Measurements from ENCODE around the gene HPS5. TPM values are rescaled to one million over a fixed set of nuclear protein-coding genes. Genes with fewer than 3 reads are reported as not detected.
A peak's percentile ranks its signal among the peaks of the same experiment; 100 is the strongest.
"Not testable (repeated sequence)": the region's sequence is repeated elsewhere in the genome, so short reads cannot be mapped to it uniquely, and the experiment has no call there.

The HPS5 gene
- total and polyA plus RNA-seq, 5 donors from 2014 or later = 13.0 to 18.6 (median 14.8) TPM

DNA sequence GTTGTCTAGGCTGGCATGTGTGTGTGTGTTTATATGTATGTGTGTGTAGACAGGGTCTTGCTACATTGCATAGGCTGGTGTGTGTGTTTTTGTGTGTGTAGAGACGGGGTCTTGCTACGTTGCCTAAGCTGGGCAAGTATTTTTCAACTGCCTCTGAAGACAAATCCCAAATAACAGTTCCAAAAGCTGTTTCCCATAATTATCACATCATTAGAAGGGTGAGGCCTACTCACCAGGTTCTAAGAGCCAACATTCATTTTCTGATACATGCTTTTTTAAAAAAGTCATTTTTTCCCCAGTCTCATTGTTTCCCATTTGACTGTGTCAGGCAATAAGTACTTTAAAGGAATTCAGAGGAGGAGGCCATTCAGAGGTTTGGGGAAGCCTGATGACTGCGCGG lies 33.0 kb downstream of the HPS5 start:
- peak overlapping the region in 1 of 3 donors; percentile 10 for H3K27ac Mint-ChIP-seq
- H3K27me3 Mint-ChIP-seq = no peaks in the 10 kb centered on the region
- no peak overlapping the region for H3K4me3 Mint-ChIP-seq
- Histone ChIP-seq H3K4me1 (ENCODE audit: control insufficient read depth, insufficient read depth, low read length, poor library complexity, severe bottlenecking) (no peaks in the 10 kb centered on the region), H3K27me3 (ENCODE audit: control insufficient read depth, insufficient read depth, low read length) (no peaks in the 10 kb centered on the region), H3K36me3 (ENCODE audit: control insufficient read depth, insufficient read depth, low read length) (peaks cover 78% of the 10 kb centered on the region), H3K27ac (ENCODE audit: insufficient read depth, low read length, poor library complexity, severe bottlenecking) (no peak overlapping the region), H3K4me3 (ENCODE audit: low read depth, low read length) (no peak overlapping the region), H3K9me3 (ENCODE audit: control insufficient read depth in 2 of 2, low read length in 2 of 2) (no peaks in the 10 kb centered on the region)
- peaks cover 59% of the 10 kb centered on the region for H3K36me3 Mint-ChIP-seq
- no peaks in the 10 kb centered on the region for H3K9me3 Mint-ChIP-seq
- peaks cover 0 to 4% (median 0%) of the 10 kb centered on the region in 4 donors for H3K4me1 Mint-ChIP-seq
- ATAC-seq (ENCODE audit: low read depth in 2 of 2) (no peak), DNase-seq (no peak)

DNA sequence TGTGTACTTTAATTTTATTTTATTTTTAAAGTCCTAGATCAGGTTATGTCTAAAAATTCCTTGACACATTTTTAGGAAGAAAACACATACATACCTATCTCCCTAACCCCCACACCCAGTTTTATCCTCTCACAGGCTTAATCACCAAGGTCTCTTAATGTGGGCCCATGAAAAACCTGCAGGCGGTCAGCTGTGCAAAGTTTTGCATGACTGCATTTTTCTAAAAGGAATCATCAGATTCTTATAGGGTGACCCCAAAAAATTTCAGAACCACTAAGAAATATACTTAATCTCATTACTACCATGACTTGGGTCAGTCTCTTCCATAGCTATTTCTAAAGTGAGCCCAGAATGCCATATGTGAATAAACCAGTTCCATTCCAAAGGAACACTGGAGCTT lies 36.1 kb downstream of the HPS5 start:
- Histone ChIP-seq H3K27ac (ENCODE audit: insufficient read depth, low read length, poor library complexity, severe bottlenecking) (no peak overlapping the region), H3K36me3 (ENCODE audit: control insufficient read depth, insufficient read depth, low read length) (peaks cover 57% of the 10 kb centered on the region), H3K4me3 (ENCODE audit: low read depth, low read length) (no peak overlapping the region), H3K27me3 (ENCODE audit: control insufficient read depth, insufficient read depth, low read length) (no peaks in the 10 kb centered on the region), H3K9me3 (ENCODE audit: control insufficient read depth in 2 of 2, low read length in 2 of 2) (no peaks in the 10 kb centered on the region), H3K4me1 (ENCODE audit: control insufficient read depth, insufficient read depth, low read length, poor library complexity, severe bottlenecking) (peaks cover 2% of the 10 kb centered on the region)
- H3K9me3 Mint-ChIP-seq = no peaks in the 10 kb centered on the region
- no peak overlapping the region for H3K27ac Mint-ChIP-seq
- ATAC-seq (ENCODE audit: low read depth in 2 of 2) = no peak
- DNase-seq = no peak
- H3K4me1 Mint-ChIP-seq = peaks cover 0 to 10% (median 6%) of the 10 kb centered on the region in 4 donors
- no peaks in the 10 kb centered on the region for H3K27me3 Mint-ChIP-seq
- no peak overlapping the region for H3K4me3 Mint-ChIP-seq
- peaks cover 56% of the 10 kb centered on the region for H3K36me3 Mint-ChIP-seq

DNA sequence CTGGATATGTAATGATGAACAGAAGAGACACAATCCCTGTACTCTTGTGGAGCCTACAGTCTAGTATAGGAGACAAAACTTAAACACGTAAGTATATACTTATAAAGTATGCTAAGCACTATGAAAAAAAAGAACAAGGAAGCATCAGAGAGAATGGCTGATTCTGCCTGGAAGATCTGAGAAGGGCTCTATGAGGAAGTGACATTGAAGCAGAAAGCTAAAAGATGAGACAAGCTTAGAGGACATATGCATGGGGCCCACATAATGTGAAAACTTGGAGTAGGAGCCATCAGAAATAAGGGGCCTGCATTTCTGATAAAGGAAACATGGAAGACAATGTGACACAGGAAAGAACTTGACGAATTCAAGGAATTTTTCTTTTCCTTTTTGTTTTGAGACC lies 39.3 kb downstream of the HPS5 start:
- Mint-ChIP-seq H3K4me1 (peaks cover 9 to 25% (median 20%) of the 10 kb centered on the region in 4 donors), H3K9me3 (no peaks in the 10 kb centered on the region), H3K27me3 (no peaks in the 10 kb centered on the region), H3K36me3 (peaks cover 57% of the 10 kb centered on the region), H3K4me3 (no peak overlapping the region), H3K27ac (peak overlapping the region in 2 of 3 donors; percentile 29 to 76)
- ATAC-seq (ENCODE audit: low read depth in 2 of 2) (no peak), DNase-seq (no peak)
- Histone ChIP-seq H3K27me3 (ENCODE audit: control insufficient read depth, insufficient read depth, low read length) (no peaks in the 10 kb centered on the region), H3K4me3 (ENCODE audit: low read depth, low read length) (no peak overlapping the region), H3K36me3 (ENCODE audit: control insufficient read depth, insufficient read depth, low read length) (peaks cover 32% of the 10 kb centered on the region), H3K27ac (ENCODE audit: insufficient read depth, low read length, poor library complexity, severe bottlenecking) (no peak overlapping the region), H3K9me3 (ENCODE audit: control insufficient read depth in 2 of 2, low read length in 2 of 2) (no peaks in the 10 kb centered on the region), H3K4me1 (ENCODE audit: control insufficient read depth, insufficient read depth, low read length, poor library complexity, severe bottlenecking) (peaks cover 11% of the 10 kb centered on the region)

DNA sequence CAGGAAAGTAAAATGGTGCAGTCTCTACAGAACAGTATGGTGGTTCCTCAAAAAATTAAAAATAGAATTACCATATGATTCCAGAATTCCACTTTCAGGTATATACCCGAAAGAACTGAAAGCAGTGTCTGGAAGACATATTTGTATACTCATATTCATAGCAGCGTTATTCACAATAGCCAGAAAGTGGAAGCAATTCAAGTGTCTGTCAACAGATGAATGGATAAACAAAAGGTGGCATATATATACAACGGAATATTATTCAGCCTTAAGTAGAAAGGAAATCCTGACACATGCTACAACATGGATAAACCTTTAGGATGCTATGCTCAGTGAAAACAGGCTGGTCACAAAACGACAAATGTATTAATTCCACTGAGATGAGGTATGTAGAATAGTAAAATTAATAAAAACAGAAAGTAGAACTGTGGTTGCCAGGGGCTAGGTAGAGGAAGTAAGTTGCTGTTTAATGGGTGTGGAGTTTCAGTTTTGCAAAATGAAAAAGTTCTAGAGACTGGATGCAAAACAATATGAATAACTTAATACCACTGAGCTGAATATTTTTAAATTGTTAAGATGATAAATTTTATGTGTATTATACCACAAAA lies 41.4 kb downstream of the HPS5 start:
- H3K4me3 ChIP-seq (ENCODE audit: low read depth, low read length) = peak overlapping the region; percentile 73
- ATAC-seq (ENCODE audit: low read depth in 2 of 2) (peak; percentile 65 to 75), DNase-seq (peak in 2 of 3 donors; percentile 29 to 76)
- H3K36me3 ChIP-seq (ENCODE audit: control insufficient read depth, insufficient read depth, low read length) = peaks cover 14% of the 10 kb centered on the region
- H3K27ac Mint-ChIP-seq = peak overlapping the region; percentile 57 to 83 (median 76)
- peaks cover 9 to 29% (median 21%) of the 10 kb centered on the region in 4 donors for H3K4me1 Mint-ChIP-seq
- peak overlapping the region; percentile 65 to 90 (median 74) for H3K4me3 Mint-ChIP-seq
- H3K36me3 Mint-ChIP-seq = peaks cover 52% of the 10 kb centered on the region
- H3K4me1 ChIP-seq (ENCODE audit: control insufficient read depth, insufficient read depth, low read length, poor library complexity, severe bottlenecking) = peaks cover 11% of the 10 kb centered on the region
- peak overlapping the region; percentile 69 for H3K27ac ChIP-seq (ENCODE audit: insufficient read depth, low read length, poor library complexity, severe bottlenecking)
- no peaks in the 10 kb centered on the region for H3K9me3 Mint-ChIP-seq
- H3K27me3 ChIP-seq (ENCODE audit: control insufficient read depth, insufficient read depth, low read length) = no peaks in the 10 kb centered on the region
- no peaks in the 10 kb centered on the region for H3K27me3 Mint-ChIP-seq
- H3K9me3 ChIP-seq (ENCODE audit: control insufficient read depth in 2 of 2, low read length in 2 of 2) = no peaks in the 10 kb centered on the region

DNA sequence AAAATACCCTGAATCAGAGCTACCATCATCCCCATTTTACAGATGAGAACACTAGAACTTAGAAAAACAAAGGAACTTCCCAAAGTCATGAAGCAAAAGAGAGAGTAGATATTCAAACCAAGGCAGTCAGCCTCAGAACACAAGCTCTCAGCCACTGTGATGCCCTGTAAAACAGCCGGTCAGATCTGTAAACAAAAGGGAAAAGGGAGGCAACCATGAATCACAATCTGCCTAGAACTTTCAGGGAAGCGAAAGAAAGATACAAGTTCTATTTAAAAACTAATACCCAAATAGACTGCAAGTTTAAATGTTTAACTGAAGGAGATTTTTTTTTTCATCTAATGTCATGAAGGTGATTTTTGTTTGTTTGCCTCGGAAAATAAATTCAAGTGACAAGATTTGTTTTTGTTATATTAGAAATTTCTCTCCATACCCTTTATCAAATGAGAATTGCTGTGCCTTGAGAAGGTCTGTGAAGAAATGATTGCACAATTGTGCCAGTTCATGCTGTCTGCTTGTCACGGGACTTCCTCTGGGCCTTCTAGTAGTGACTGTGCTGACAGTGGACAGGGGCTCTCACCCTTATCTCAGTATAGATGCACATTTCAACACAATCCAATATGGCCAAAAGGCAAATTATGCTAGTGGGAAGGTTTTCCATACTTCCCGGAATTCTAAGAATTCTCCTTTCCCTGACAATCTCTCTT lies 44.2 kb downstream of the HPS5 start:
- Mint-ChIP-seq H3K27me3 (no peaks in the 10 kb centered on the region), H3K36me3 (peaks cover 41% of the 10 kb centered on the region), H3K9me3 (no peaks in the 10 kb centered on the region), H3K4me1 (peaks cover 10 to 28% (median 21%) of the 10 kb centered on the region in 4 donors), H3K4me3 (no peak overlapping the region), H3K27ac (no peak overlapping the region)
- Histone ChIP-seq H3K27ac (ENCODE audit: insufficient read depth, low read length, poor library complexity, severe bottlenecking) (no peak overlapping the region), H3K9me3 (ENCODE audit: control insufficient read depth in 2 of 2, low read length in 2 of 2) (no peaks in the 10 kb centered on the region), H3K36me3 (ENCODE audit: control insufficient read depth, insufficient read depth, low read length) (no peaks in the 10 kb centered on the region), H3K4me1 (ENCODE audit: control insufficient read depth, insufficient read depth, low read length, poor library complexity, severe bottlenecking) (peaks cover 11% of the 10 kb centered on the region), H3K27me3 (ENCODE audit: control insufficient read depth, insufficient read depth, low read length) (no peaks in the 10 kb centered on the region), H3K4me3 (ENCODE audit: low read depth, low read length) (no peak overlapping the region)
- ATAC-seq (ENCODE audit: low read depth in 2 of 2) (no peak), DNase-seq (no peak)

DNA sequence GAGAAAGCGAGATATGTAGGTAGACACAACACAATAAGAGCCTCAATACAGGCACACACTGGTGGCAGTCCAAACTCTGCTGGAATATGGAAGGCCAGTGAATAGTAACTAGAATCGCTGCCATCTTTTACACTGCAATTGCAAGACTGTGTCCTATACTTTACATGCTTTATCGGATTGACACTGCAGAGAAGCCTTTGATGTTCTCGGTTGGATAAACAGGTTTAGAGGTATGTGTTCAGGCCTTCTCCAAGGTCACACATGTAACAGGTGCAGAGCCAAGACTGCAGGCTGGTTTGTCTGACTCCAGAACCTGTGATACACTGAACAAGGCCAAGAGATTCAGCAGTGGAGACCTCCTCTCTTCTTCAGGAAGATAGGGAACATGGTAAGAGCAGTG lies 50.7 kb downstream of the HPS5 start:
- Histone ChIP-seq H3K4me3 (ENCODE audit: low read depth, low read length) (no peak overlapping the region), H3K9me3 (ENCODE audit: control insufficient read depth in 2 of 2, low read length in 2 of 2) (no peaks in the 10 kb centered on the region), H3K27ac (ENCODE audit: insufficient read depth, low read length, poor library complexity, severe bottlenecking) (no peak overlapping the region), H3K4me1 (ENCODE audit: control insufficient read depth, insufficient read depth, low read length, poor library complexity, severe bottlenecking) (no peaks in the 10 kb centered on the region), H3K36me3 (ENCODE audit: control insufficient read depth, insufficient read depth, low read length) (no peaks in the 10 kb centered on the region), H3K27me3 (ENCODE audit: control insufficient read depth, insufficient read depth, low read length) (no peaks in the 10 kb centered on the region)
- DNase-seq (no peak), ATAC-seq (ENCODE audit: low read depth in 2 of 2) (no peak)
- Mint-ChIP-seq H3K4me3 (peak overlapping the region in 1 of 4 donors; percentile 24), H3K4me1 (peaks cover 0 to 6% (median 4%) of the 10 kb centered on the region in 4 donors), H3K27me3 (no peaks in the 10 kb centered on the region), H3K9me3 (no peaks in the 10 kb centered on the region), H3K27ac (no peak overlapping the region), H3K36me3 (peaks cover 16% of the 10 kb centered on the region)

DNA sequence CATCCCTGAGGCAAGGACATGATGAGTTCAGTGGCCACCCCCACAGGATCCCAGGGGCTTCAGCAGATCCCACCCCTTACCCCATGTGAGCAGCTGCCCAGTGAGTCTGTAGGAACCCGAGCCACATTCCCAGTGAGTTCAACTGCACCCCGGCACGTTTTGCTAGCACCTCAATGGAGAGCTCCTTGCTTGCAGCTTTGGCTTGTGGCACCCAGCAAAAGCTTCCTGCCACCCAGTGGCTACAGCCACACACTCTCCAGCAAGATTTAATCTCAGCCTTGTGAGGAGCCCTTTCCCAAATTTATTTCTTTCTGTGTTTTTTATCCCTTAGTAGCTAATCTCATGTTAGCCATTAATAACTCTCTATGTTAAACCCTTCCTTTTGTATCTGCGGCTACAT lies 51.8 kb downstream of the HPS5 start:
- Mint-ChIP-seq H3K4me1 (peaks cover 0 to 11% (median 6%) of the 10 kb centered on the region in 4 donors), H3K36me3 (peaks cover 12% of the 10 kb centered on the region), H3K9me3 (no peaks in the 10 kb centered on the region), H3K4me3 (no peak overlapping the region), H3K27ac (peak overlapping the region in 1 of 3 donors; percentile 44), H3K27me3 (peaks cover 4% of the 10 kb centered on the region)
- no peak for ATAC-seq (ENCODE audit: low read depth in 2 of 2)
- H3K4me3 ChIP-seq (ENCODE audit: low read depth, low read length) = no peak overlapping the region
- no peak for DNase-seq
- no peaks in the 10 kb centered on the region for H3K9me3 ChIP-seq (ENCODE audit: control insufficient read depth in 2 of 2, low read length in 2 of 2)
- H3K27me3 ChIP-seq (ENCODE audit: control insufficient read depth, insufficient read depth, low read length) = no peaks in the 10 kb centered on the region
- no peak overlapping the region for H3K27ac ChIP-seq (ENCODE audit: insufficient read depth, low read length, poor library complexity, severe bottlenecking)
- no peaks in the 10 kb centered on the region for H3K4me1 ChIP-seq (ENCODE audit: control insufficient read depth, insufficient read depth, low read length, poor library complexity, severe bottlenecking)
- H3K36me3 ChIP-seq (ENCODE audit: control insufficient read depth, insufficient read depth, low read length) = no peaks in the 10 kb centered on the region

DNA sequence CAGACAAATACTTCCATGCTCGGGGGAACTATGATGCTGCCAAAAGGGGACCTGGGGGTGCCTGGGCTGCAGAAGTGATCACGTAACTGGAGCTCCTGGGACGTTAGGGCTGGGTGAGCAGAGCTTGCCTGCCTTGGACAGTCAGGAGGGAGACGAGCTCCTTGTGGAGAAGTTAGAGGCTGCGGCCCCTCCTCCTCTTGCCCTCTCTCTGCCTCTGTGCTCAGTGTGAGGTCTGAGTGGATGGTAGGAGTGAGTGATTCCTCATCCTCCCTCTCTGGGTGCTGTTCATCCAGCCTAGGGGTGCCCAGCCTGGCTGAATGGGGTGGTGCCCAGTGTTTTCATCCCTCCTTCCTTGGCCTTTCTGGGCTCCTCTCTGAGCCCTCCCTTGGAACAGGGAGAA lies 52.7 kb downstream of the HPS5 start:
- not testable (repeated sequence) for H3K27me3 ChIP-seq (ENCODE audit: control insufficient read depth, insufficient read depth, low read length); H3K4me1 ChIP-seq (ENCODE audit: control insufficient read depth, insufficient read depth, low read length, poor library complexity, severe bottlenecking); H3K9me3 ChIP-seq (ENCODE audit: control insufficient read depth in 2 of 2, low read length in 2 of 2); H3K9me3 Mint-ChIP-seq; H3K27me3 Mint-ChIP-seq; H3K4me3 Mint-ChIP-seq; H3K36me3 ChIP-seq (ENCODE audit: control insufficient read depth, insufficient read depth, low read length); DNase-seq; ATAC-seq (ENCODE audit: low read depth in 2 of 2); H3K4me3 ChIP-seq (ENCODE audit: low read depth, low read length); H3K27ac ChIP-seq (ENCODE audit: insufficient read depth, low read length, poor library complexity, severe bottlenecking)
- Mint-ChIP-seq H3K27ac (peak overlapping the region in 1 of 3 donors; percentile 44), H3K36me3 (peaks cover 12% of the 10 kb centered on the region), H3K4me1 (peaks cover 0 to 13% (median 6%) of the 10 kb centered on the region in 4 donors)

Measured in CD4-positive, CD25-positive, alpha-beta regulatory T cell (primary cell).